ENCODE data around the gene MSTO1.
"Not testable (repeated sequence)": the region's sequence is repeated elsewhere in the genome, so short reads cannot be mapped to it uniquely, and the experiment has no call there.

The MSTO1 gene

GRCh38 chr1:155609515-155610256 is at the start of gene MSTO1:
Gene MSTO1, plus strand, starts transcription at chr1:155610218. Its CDS starts 31 bp downstream, at chr1:155610249.
- DNase-seq (ENCODE audit: low spot score) = peak; percentile 88

- DNase-seq (ENCODE audit: low spot score) = not testable (repeated sequence)
Measured at GRCh38 chr1:155561779-155562580, 48.0 kb upstream of the MSTO1 start.

DNA sequence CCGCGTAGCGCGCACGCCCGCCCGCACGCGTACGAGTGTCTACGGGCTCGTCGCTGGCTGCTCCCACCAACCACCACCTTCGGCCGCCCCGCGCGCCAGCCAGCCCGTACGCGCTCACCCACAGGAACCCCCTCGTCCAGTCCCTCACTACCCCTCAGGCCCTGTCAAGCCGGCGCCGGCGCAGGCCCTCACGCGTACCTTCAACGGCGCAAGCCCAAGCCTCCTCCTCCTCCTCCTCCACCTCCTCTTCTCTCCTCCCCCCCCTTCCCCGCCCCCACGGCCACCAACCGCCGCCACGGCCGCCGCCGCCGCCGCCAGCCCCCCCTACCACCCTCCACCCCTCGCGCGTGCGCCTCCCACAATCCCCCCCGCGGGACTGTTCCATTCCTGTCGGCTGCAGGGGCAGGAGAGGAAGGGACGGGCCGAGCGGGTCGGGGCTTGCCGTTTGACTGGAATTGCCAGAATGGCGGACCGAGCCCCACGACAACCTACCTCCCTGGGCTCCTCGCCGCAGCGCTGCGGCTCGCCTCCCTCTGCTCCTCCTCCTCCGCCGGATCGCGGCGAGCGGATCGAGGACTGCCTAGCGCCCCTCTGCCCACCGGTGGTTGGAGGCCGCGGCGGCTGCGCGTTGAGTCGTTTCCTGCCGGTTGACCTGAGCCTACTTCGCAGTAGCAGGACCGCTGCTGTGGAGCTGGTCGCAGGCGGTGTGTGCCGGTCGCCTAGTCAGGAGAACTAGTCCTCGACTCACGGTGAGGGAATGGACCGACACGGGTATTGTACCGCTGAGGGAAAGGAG is 47.2 kb upstream of the MSTO1 start, which contains the start of gene ASH1L:
ASH1L (minus strand) TSS at position 223 of the 796 bp plus-strand sequence. CDS start 41,284 bp downstream, outside the sequence.
- peak; percentile 94 for DNase-seq (ENCODE audit: low spot score)

DNA sequence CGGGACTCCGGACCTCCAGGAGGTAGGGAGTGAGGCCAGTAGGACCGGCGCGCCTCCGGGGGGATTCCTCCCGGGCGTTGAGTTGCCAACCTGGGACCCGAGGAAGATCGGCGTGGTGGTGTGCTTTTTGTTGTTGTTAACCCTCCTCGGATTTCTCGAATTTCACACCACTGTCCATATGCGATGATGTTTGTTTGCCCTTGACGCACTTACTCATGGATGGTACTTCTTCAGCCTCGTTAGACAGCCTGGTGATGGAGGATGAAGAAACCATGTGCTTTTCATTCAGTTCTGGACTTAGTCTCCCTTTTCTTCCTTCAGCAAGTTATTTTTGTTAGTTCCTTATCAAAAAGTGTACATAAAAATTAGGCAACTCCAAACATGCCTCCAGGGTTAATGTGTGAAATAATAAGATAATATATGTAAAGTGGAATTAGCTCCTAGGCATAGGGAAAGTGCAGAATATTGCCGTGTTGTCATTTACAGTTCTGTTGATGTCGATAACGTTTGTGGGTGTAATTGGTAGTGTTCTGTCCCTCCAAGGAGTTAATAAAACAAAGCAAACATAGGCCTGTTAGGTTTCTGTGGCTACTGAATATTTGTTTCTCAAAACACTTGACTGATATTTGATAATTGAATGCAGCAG is 46.5 kb upstream of the MSTO1 start:
- DNase-seq (ENCODE audit: low spot score) = peak; percentile 66

DNA sequence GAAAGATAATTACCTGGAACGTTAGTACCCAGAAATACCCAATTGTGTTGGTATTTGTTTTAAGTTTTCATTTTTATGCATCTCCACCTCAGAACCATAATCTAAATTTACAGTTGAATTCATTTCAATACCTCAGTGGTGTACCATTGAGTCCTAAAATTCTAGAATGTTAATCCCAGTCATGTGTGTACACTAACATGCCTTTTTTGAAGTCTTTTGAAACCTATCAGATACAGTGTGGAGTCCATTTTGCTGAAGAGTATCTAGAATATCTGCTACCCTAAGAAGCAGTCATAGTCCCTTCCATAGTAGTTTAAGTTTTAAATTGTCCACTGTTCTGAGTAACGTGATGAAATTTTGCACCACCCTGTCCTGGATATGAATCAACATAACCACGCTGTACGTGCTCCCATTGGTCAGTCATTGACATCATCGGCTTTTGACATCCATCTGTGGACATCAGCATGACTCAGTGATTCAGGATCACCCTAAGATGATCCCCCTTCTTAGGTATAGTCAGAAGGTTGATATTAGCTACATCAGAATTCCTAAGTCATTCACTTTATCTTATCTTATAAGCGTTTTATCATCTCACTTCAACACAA is 39.9 kb upstream of the MSTO1 start:
- peak; percentile 21 for DNase-seq (ENCODE audit: low spot score)

- DNase-seq (ENCODE audit: low spot score) = no peak
Measured at GRCh38 chr1:155570593-155570990, 39.4 kb upstream of the MSTO1 start.

DNA sequence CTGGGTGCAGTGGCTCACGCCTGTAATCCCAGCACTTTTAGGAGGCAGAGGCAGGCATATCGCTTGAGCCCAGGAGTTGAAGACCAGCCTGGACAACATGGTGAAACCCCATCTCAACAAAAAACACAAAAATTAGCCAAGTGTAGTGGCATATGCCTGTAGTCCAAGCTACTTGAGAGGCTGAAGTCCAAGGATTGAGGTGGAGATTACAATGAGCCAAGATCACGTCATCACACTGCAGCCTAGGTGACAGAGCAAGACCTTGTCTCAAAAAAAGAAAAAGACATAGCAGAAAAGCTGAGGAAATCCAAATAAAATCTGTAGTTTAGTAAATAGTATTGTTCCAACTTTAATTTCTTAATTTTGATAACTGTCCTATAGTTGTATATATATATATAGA is 35.9 kb upstream of the MSTO1 start:
- DNase-seq (ENCODE audit: low spot score) = no peak

GRCh38 chr1:155575608-155576007 is 34.4 kb upstream of the MSTO1 start:
- DNase-seq (ENCODE audit: low spot score) = not testable (repeated sequence)

DNA sequence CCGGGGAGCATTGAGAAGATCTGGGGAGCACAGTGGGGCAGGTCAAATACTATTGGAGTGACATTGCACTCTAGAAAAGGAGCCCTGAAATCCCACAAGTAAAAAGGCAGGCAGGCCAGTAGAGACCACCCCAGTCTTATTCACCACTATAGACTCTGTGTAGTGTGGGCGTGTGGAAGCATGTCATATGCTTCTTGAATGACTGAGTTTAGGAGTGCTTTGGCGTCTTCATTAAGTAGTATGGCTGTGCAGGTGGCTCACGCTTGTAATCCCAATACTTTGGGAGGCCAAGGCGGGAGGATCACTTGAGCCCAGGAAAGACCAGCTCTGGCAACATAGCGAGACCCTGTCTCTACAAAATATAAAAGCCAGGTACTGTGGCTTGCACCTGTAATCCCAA is 26.2 kb upstream of the MSTO1 start:
- not testable (repeated sequence) for DNase-seq (ENCODE audit: low spot score)

- DNase-seq (ENCODE audit: low spot score) = not testable (repeated sequence)
Measured at GRCh38 chr1:155589282-155589681, 20.7 kb upstream of the MSTO1 start.

- DNase-seq (ENCODE audit: low spot score) = not testable (repeated sequence)
Measured at GRCh38 chr1:155590516-155591247, 19.3 kb upstream of the MSTO1 start.

DNA sequence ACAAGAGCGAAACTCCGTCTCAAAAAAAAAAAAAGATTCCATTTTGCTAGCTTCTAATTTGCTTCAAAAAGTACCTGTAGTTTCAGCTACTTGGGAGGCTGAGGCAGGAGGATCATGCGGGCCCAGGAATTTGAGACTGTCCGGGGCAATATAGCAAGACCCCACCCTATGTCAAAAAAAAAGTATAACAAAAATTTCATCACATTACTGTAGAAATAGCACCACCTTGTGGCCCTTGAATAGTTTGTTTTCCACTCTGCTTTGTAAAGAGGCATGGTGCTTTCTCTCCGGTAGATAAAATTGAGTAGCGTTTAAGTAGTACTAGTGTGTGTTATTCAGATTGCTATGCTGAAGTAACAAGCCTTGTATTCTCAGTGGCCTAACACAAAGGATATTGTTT is 18.2 kb upstream of the MSTO1 start:
- DNase-seq (ENCODE audit: low spot score) = peak; percentile 85

GRCh38 chr1:155595877-155596474 is 14.0 kb upstream of the MSTO1 start:
- DNase-seq (ENCODE audit: low spot score) = not testable (repeated sequence)

- DNase-seq (ENCODE audit: low spot score) = no peak
Measured at GRCh38 chr1:155596864-155597263, 13.2 kb upstream of the MSTO1 start.

DNA sequence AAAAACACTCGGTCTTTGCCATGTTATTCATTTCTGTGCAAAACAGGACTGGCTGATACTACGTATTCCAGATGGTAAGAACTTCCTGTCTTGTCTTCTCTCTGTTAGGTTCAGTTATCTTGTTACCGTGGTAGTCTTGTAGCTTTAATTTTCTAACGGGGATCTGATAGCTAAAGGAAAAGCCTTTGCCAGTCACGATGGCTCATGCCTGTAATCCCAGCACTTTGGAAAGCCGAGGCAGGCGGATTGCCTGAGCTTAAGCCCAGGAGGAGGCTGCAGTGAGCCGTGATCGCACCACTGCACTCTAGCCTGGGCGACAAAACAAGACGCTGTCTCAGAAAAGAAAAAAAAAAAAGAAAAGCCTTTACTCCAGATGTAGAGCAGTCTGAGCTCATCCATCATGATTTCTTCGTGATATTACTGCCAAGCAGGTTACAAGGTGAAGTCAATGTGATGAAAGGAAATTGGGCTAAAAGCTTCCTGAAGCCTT is 11.1 kb upstream of the MSTO1 start:
- DNase-seq (ENCODE audit: low spot score) = no peak

DNA sequence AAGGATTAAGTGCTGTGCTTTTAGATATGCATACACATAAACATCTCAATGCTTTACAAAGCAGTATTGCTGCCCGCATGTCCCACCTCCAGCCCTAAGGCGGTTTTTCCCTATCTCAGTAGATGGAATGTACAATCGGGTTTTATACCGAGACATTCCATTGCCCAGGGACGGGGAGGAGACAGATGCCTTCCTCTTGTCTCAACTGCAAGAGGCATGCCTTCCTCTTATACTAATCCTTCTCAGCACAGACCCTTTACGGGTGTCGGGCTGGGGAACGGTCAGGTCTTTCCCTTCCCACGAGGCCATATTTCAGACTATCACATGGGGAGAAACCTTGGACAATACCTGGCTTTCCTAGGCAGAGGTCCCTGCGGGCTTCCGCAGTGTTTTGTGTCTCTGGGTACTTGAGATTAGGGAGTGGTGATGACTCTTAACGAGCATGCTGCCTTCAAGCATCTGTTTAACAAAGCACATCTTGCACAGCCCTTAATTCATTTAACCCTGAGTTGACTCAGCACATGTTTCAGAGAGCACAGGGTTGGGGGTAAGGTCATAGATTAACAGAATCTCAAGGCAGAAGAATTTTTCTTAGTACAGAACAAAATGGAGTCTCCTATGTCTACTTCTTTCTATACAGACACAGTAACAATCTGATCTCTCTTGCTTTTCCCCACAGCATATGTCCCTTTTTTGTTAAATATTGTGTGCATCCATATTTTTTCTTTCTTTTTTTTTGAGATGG is 10.0 kb upstream of the MSTO1 start:
- not testable (repeated sequence) for DNase-seq (ENCODE audit: low spot score)

GRCh38 chr1:155607708-155608107 is 2.3 kb upstream of the MSTO1 start:
- no peak for DNase-seq (ENCODE audit: low spot score)

DNA sequence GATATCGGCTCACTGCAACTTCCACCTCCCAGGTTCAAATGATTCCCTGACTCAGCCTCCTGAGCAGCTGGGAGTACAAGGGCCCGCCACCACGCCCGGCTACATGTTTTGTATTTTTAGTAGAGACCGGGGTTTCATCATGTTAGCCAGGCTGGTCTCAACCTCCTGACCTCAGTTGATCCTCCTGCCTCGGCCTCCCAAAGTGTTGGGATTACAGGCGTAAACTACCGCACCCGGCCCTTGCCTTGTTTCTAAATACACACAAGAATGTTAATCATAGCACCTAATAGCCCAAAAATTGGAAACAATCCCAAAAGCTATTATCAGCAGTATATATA is 1.2 kb upstream of the MSTO1 start:
- no peak for DNase-seq (ENCODE audit: low spot score)

DNA sequence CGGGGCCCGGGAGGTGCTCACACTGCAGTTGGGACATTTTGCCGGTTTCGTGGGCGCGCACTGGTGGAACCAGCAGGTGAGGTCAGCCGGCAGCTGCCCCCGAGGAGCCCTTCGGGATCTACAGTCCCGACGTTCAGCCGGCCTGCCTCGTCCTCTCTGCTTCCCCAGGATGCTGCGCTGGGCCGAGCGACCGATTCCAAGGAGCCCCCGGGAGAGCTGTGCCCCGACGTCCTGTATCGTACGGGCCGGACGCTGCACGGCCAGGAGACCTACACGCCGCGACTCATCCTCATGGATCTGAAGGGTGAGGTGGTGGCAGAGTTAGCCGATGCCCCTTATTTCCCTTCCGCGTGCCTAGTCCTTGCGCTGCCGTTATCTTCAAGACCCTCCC is 234 bp downstream of the MSTO1 start:
- not testable (repeated sequence) for DNase-seq (ENCODE audit: low spot score)
